HG03097 (cell line): ENCODE data around the gene OR2AG2.

Experiments
- ATAC-seq: cut with Tn5 transposase; IDR thresholded peaks from one replicate; pipeline ENCODE4 v1.9.1; 2021; ENCODE audit not compliant: unreplicated experiment, low FRiP score

The OR2AG2 gene

GRCh38 chr11:6742260-6742659 lies 29.5 kb downstream of the OR2AG2 start:
- no peak for ATAC-seq

DNA sequence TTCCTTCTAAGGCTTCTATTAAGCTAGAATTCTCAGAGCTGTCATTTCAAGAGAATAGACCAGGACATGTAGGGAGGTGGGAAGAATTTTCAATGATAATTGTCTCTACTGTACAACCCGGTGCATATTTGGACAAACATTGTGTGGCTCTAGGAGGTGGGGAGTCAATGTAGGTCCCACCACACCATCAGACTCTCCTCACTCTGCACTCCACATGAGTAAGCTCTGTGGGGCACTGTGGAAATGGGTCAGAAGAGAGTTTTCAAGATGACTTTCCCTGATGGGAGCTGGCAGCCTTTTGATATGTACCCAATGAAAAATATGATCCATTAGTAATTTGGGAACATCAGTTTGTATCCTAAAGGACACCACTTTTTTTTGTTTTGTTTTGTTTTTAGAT lies 33.2 kb downstream of the OR2AG2 start:
- ATAC-seq = no peak

DNA sequence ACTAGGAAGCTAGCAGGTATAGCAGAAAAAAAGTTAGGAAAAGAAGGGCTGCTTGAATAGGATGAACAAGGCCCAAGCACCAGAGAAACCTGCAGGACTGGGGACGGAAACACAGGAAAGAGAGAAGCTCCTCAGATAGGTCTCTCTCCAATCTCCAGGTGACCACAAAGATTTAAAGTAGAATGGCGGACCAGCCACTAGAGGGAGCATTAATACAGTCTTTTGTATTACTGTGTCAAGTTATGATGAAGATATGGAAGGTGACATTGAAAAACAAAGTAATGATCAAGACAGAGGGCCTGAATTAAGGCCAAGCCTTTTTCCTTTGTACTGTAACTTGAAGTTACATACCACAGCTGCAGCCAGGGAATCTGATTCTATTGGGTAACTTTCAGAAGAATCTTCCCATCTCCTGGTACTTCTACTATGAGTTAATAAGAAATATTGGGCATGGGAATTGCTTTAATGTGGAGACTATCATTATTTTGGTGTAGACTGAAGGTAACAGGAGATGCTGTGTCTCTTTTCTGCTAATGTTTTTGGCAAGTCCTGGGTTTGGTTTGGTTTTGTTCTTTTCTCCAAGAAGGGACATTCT lies 33.8 kb downstream of the OR2AG2 start:
- peak; percentile 50 for ATAC-seq

DNA sequence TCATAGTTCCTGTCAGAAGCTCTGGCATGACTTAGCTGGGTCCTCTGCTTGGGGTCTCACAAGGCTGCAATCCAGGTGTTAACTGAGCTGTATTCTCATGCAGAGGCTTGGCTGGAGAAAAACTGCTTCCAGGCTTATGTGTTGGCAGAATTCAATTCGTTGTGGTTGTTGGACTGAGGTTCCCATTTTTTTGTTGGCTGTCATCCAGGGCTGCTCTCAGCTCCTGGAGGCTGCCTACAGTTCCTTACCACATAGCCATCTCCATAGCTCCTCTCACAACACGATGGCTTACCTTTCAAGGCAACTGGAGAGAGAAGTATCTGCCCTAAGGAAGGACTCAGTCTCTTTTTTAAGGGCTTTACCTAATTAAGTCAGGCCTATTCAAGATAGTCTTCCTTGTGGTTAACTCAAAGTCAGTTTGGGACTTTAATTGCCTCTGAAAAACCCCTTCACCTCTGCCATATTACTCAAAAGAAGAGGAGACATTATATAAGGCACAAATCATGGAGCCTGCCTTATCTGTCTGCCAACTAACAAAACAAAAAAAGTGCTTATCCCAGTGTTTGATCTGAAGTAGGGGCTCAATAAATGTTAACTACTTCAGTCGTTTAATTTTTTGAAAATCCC lies 35.2 kb downstream of the OR2AG2 start:
- ATAC-seq = no peak

DNA sequence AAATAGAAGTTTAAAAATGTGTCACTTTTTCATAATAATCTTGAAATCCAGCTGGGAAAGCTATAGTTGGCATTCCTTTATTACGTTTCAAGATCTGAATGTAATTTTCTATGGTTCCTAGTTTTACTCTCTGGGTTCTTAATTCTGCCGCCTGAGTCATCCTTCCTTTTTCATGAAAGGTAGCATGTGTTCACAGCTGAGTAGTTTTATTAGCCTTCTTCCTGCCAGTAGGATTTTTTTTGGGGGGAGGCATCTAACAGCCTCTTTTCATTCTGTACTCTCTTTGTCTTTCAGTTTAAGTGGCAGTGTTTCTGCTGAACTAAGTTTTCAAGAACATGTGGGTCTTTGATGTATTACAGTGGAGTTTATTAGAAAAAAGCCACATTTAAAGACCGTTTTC lies 36.5 kb downstream of the OR2AG2 start:
- no peak for ATAC-seq

DNA sequence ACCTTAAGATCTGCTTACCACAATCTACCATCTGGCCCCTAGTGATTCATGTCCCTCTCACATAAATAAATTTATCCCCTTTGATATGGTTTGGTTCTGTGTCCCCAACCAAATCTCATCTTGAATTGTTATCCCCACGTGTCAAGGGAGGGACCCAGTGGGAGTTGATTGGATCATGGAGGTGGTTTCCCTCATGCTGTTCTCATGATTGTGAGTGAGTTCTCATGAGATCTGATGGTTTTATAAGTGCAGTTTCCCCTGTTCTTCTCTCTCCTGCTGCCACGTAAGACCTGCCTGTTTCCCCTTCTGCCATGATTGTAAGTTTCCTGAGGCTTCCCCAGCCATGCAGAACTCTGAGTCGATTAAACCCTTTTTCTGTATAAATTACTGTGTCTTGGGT lies 37.2 kb downstream of the OR2AG2 start:
- no peak for ATAC-seq

DNA sequence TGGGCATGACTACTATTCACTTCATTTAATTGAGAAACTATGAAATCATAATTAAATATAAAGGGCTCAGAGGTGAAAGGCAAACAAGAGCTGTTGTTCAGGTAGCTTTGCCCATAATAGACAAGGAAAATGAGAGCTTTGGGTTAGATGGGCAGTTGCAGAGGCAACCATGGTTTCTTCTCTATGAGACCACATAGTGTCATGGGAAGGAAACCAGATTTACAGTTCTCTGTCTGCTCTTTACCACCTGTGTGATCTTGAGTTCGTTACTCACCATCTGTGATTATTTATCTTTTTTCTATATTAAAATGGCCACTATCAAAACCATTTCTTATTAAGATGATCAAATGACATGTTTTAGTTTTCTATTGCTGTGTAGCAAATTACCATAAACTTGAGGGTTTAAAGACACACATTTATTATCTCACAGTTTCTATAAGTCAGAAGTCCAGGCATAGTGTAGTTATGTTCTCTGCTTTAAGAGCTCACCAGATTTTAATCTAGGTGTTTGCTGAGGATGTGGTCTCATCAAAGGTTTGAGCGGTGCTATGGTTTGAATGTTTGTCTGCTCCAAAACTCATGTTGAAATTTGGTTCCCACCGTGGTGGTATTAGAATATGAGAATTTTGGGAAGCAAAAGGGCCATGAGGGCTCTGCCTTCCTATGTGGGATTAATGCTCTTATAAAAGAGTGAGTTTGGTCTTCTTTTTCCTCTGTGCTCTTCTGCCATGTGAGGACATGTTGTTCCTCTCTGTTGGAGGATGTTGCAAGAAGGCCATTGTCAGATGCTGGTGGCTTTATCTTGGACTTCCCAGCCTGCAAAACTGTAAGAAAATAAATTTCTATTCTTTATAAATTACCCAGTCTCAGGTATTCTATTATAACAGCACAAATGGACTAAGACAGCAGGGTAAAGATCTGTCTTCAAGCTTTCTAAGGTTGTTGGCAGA lies 38.2 kb downstream of the OR2AG2 start:
- no peak for ATAC-seq

DNA sequence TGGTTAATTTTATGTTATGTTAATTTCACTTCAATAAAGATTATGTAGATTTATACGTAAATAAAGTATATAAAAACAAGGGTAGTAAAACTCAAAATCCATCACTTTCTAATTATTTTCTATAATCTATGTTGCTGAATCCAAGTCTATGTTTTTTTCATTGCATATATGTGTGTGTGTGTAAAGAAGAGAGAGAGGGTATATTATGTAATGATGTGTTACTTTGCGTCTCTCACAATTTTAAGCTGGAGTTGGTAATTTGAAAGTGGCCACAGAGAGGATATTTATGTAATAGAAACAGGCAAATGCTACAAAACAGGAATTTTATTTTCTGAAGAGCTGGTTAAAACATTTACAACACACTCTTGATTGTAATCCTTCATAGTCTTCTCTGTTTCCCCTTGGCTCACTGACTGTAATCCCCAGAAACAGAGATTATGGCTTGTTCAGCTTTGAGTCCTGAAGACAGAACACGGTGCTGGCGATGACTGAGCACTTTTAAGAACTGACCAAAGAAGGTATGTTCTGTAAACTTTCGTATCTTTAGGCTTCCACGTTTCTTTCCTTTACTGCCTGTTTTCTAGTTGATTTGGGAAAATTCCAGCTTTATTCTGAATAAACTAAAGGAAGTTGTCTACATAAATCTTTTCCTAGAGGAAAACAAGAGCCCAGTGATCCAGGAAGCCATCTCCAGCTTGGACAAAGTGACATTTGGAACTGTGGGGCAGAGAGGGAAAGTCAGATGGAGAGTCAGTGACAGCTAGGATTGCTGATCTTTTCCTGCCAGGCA lies 43.6 kb downstream of the OR2AG2 start:
- no peak for ATAC-seq

- ATAC-seq = no peak
Observed at GRCh38 chr11:6725386-6725896, 46.3 kb downstream of the OR2AG2 start.

- ATAC-seq = no peak
Observed at GRCh38 chr11:6724013-6724412, 47.8 kb downstream of the OR2AG2 start.

- no peak for ATAC-seq
Observed at GRCh38 chr11:6721343-6721742, 50.4 kb downstream of the OR2AG2 start.

DNA sequence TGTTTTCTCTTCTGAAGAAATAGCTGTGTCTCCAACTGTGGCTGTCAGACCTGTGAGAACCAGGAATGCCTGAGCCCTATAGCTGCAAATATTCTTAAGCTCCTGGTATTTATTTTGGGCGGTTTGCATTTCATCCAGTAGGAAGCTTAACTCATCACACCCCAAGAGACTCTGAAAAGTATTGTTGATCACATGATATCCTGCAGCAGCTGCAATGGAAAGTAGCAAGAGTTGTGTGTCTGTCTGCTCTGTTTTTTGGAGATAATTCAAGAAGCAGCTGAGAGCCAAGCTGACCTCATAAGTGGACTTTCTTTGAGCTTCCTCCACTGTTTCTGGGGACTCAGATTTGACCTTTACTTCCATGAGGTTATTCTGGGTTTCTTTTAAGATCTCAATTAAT lies 52.2 kb downstream of the OR2AG2 start:
- no peak for ATAC-seq

- no peak for ATAC-seq
Observed at GRCh38 chr11:6717426-6717825, 54.4 kb downstream of the OR2AG2 start.
